H1 (cell line): ENCODE results near the gene LBH. TPM values are rescaled to one million over a fixed set of nuclear protein-coding genes. Genes with fewer than 3 reads are reported as not detected.

Experiments
- CTCF ChIA-PET: fragments of 300-600 bp; sonication (Branson Sonifier 250); formaldehyde crosslinking; loops from one replicate; lab custom pipeline; 2021; ENCODE audit not compliant: partially characterized antibody; lab: Charles Lee
- POLR2A ChIA-PET: fragments of 300-600 bp; sonication (Branson Sonifier 250); formaldehyde crosslinking; loops from one replicate; lab custom pipeline; 2021; ENCODE audit warnings: inconsistent platforms; ENCODE audit not compliant: partially characterized antibody; lab: Charles Lee
- DNase-seq, 2 experiments: peaks; one replicate each; pipeline versions ENCODE4 v3.0.0 to v3.0.0-alpha.2; 2010 to 2022; ENCODE audit warnings: low spot score in 2 of 2, low read depth in 1 of 2, mixed read lengths in 1 of 2
- FAIRE-seq: peaks from 2 replicates; lab custom pipeline; 2011; peaks lifted over from hg19 to GRCh38; lab: Jason Lieb, UNC
- H2AFZ ChIP-seq: 2 replicates; pipeline ENCODE4 v1.8.1; 2012; ENCODE audit warnings: low read length, inconsistent platforms
- H2AK5ac ChIP-seq: 2 replicates; pipeline ENCODE4 v1.6.1; 2013; ENCODE audit warnings: low read depth, low read length
- H2BK120ac ChIP-seq: replicated peaks from 2 replicates; pipeline ENCODE3; 2013; ENCODE audit warnings: low read depth, low read length, inconsistent platforms
- H2BK12ac ChIP-seq: 2 replicates; pipeline ENCODE4 v1.6.1; 2013; ENCODE audit warnings: low read depth, low read length
- H2BK15ac ChIP-seq: 2 replicates; pipeline ENCODE4 v1.6.1; 2013; ENCODE audit warnings: low read length
- H2BK20ac ChIP-seq: 2 replicates; pipeline ENCODE4 v1.6.1; 2013; ENCODE audit warnings: low read length
- H2BK5ac ChIP-seq: 2 replicates; pipeline ENCODE4 v1.6.1; 2013; ENCODE audit warnings: low read depth, low read length
- H3K14ac ChIP-seq: 2 replicates; pipeline ENCODE4 v1.6.1; 2013; ENCODE audit warnings: inconsistent platforms; ENCODE audit not compliant: insufficient read length
- H3K18ac ChIP-seq: 2 replicates; pipeline ENCODE4 v1.6.1; 2013; ENCODE audit warnings: low read length; ENCODE audit errors: extremely low read depth
- H3K23ac ChIP-seq: 2 replicates; pipeline ENCODE4 v1.6.1; 2013; ENCODE audit warnings: inconsistent platforms; ENCODE audit not compliant: insufficient read length
- H3K23me2 ChIP-seq: 2 replicates; pipeline ENCODE4 v1.6.1; 2013; ENCODE audit warnings: low read depth, low read length
- H3K27ac ChIP-seq: 2 replicates; pipeline ENCODE4 v1.6.1; 2011; ENCODE audit warnings: low read depth, low read length, inconsistent platforms
- H3K27me3 ChIP-seq, 4 experiments: replicated peaks in 1 of 4; 1 replicate in 1 of 4; 2 replicates in 3 of 4; pipeline versions ENCODE4 v1.6.1 to v1.8.1; 2011 to 2013; ENCODE audit warnings: low read length in 3 of 4, mild to moderate bottlenecking in 3 of 4, inconsistent platforms in 2 of 4, mixed read lengths in 2 of 4, moderate library complexity in 1 of 4; ENCODE audit not compliant: control insufficient read depth in 3 of 4, insufficient read depth in 3 of 4; ENCODE audit errors: extremely low read depth in 1 of 4
- H3K36me3 ChIP-seq, 4 experiments: 2 replicates each; pipeline versions ENCODE4 v1.6.1 to v1.8.1; 2011 to 2013; ENCODE audit warnings: mild to moderate bottlenecking in 4 of 4, low read length in 3 of 4, moderate library complexity in 2 of 4, control low read depth in 1 of 4, inconsistent platforms in 1 of 4; ENCODE audit not compliant: insufficient read depth in 4 of 4, control insufficient read depth in 2 of 4
- H3K4ac ChIP-seq: replicated peaks from 2 replicates; pipeline ENCODE3; 2013; ENCODE audit warnings: low read length, low read depth, mixed read lengths, inconsistent platforms; ENCODE audit not compliant: insufficient read length
- H3K4me1 ChIP-seq, 4 experiments: replicated peaks in 1 of 4; 1 replicate in 1 of 4; 2 replicates in 3 of 4; pipeline versions ENCODE4 v1.6.1 to v1.8.1; 2011 to 2013; ENCODE audit warnings: low read length in 3 of 4, inconsistent platforms in 2 of 4, mixed read lengths in 1 of 4; ENCODE audit not compliant: insufficient read depth in 4 of 4, control insufficient read depth in 3 of 4
- H3K4me2 ChIP-seq, 2 experiments: 2 replicates each; pipeline versions ENCODE4 v1.6.1 to v1.8.1; 2011 to 2013; ENCODE audit warnings: low read depth in 2 of 2, low read length in 2 of 2, control low read depth in 1 of 2, inconsistent platforms in 1 of 2, mild to moderate bottlenecking in 1 of 2; ENCODE audit not compliant: insufficient read depth in 1 of 2
- H3K4me3 ChIP-seq, 4 experiments: fragments of 200-600, 300-600 bp in 1 of 4; sonication (generic), shearing (Covaris generic), sonication (Bioruptor Twin) in 1 of 4; 2 replicates each; pipeline versions ENCODE4 v1.5.1 to v1.8.1; 2011 to 2016; ENCODE audit warnings: low read length in 4 of 4, low read depth in 3 of 4, control low read depth in 2 of 4, inconsistent platforms in 2 of 4, mild to moderate bottlenecking in 2 of 4, mixed read lengths in 1 of 4, moderate library complexity in 1 of 4; ENCODE audit not compliant: insufficient read depth in 2 of 4; ENCODE audit errors: extremely low read depth in 1 of 4
- H3K56ac ChIP-seq: replicated peaks from 2 replicates; pipeline ENCODE3; 2013; ENCODE audit warnings: low read depth, mild to moderate bottlenecking, mixed read lengths, low read length, inconsistent platforms; ENCODE audit not compliant: insufficient read length
- H3K79me1 ChIP-seq: 2 replicates; pipeline ENCODE4 v1.6.1; 2013; ENCODE audit warnings: low read depth, low read length, control low read depth
- H3K79me2 ChIP-seq, 2 experiments: 2 replicates each; pipeline versions ENCODE4 v1.6.1 to v1.8.1; 2012 to 2013; ENCODE audit warnings: low read length in 2 of 2, mild to moderate bottlenecking in 2 of 2, inconsistent platforms in 1 of 2; ENCODE audit not compliant: insufficient read depth in 2 of 2, control insufficient read depth in 1 of 2
- H3K9ac ChIP-seq, 4 experiments: replicated peaks in 1 of 4; 1 replicate in 1 of 4; 2 replicates in 3 of 4; pipeline versions ENCODE4 v1.6.1 to v1.8.1; 2011 to 2013; ENCODE audit warnings: low read depth in 3 of 4, low read length in 3 of 4, control low read depth in 2 of 4, mild to moderate bottlenecking in 2 of 4, moderate library complexity in 2 of 4, inconsistent platforms in 1 of 4; ENCODE audit errors: extremely low read depth in 1 of 4
- H3K9me3 ChIP-seq, 2 experiments: 2 replicates each; pipeline versions ENCODE4 v1.6.1 to v1.8.1; 2012 to 2013; ENCODE audit warnings: mild to moderate bottlenecking in 2 of 2, moderate library complexity in 2 of 2, control low read depth in 1 of 2, inconsistent platforms in 1 of 2, low read depth in 1 of 2, low read length in 1 of 2, mixed read lengths in 1 of 2; ENCODE audit not compliant: insufficient read depth in 2 of 2
- H4K20me1 ChIP-seq, 2 experiments: replicated peaks in 1 of 2; 2 replicates each; pipeline versions ENCODE3 to v1.8.1; 2011 to 2013; ENCODE audit warnings: inconsistent platforms in 2 of 2, low read length in 2 of 2, mild to moderate bottlenecking in 1 of 2; ENCODE audit not compliant: insufficient read depth in 2 of 2, control insufficient read depth in 1 of 2
- H4K5ac ChIP-seq: 2 replicates; pipeline ENCODE4 v1.6.1; 2013; ENCODE audit warnings: low read length, low read depth, mixed read lengths, inconsistent platforms; ENCODE audit not compliant: insufficient read length
- H4K8ac ChIP-seq: 2 replicates; pipeline ENCODE4 v1.8.0; 2013; ENCODE audit warnings: mild to moderate bottlenecking, moderate library complexity, low read length, inconsistent platforms; ENCODE audit not compliant: insufficient read depth; ENCODE audit errors: extremely low read depth
- H4K91ac ChIP-seq: replicated peaks from 2 replicates; pipeline ENCODE3; 2013; ENCODE audit warnings: low read length, mixed read lengths, inconsistent platforms; ENCODE audit not compliant: insufficient read length
- BCL11A ChIP-seq, 2 experiments: IDR thresholded peaks; one replicate each; pipeline ENCODE4 v1.6.1; 2011; ENCODE audit warnings: low read depth in 2 of 2, low read length in 2 of 2, mild to moderate bottlenecking in 2 of 2
- CTCF ChIP-seq, 3 experiments: IDR thresholded peaks; 1 replicate in 2 of 3; 2 replicates in 1 of 3; pipeline versions ENCODE4 v1.5.1 to v1.6.1; 2011; ENCODE audit warnings: low read length in 3 of 3, mild to moderate bottlenecking in 3 of 3, inconsistent platforms in 2 of 3, low read depth in 1 of 3, moderate library complexity in 1 of 3; ENCODE audit not compliant: insufficient read depth in 1 of 3; ENCODE audit errors: control extremely low read depth in 1 of 3
- HDAC6 ChIP-seq: IDR thresholded peaks from one replicate; pipeline ENCODE4 v1.7.1; 2012; ENCODE audit warnings: low read depth, mild to moderate bottlenecking, inconsistent platforms, low read length, moderate library complexity
- RAD21 ChIP-seq, 2 experiments: IDR thresholded peaks in 1 of 2; conservative IDR thresholded peaks in 1 of 2; 2 replicates each; pipeline ENCODE4 v1.6.1; 2011; ENCODE audit warnings: low read depth in 2 of 2, low read length in 2 of 2, improper control_type of control experiment in 1 of 2, inconsistent platforms in 1 of 2, mild to moderate bottlenecking in 1 of 2, moderate library complexity in 1 of 2
- SAP30 ChIP-seq: fragments of 300-600 bp; sonication (generic); IDR thresholded peaks from 2 replicates; pipeline ENCODE4 v1.7.1; 2012; ENCODE audit warnings: low read length, moderate library complexity, mild to moderate bottlenecking, inconsistent platforms; ENCODE audit not compliant: insufficient read depth, insufficient replicate concordance
- WGBS, 2 experiments: shearing (Covaris generic) in 1 of 2; methylation state at CpG; one replicate each; pipeline versions ENCODE4 v1.1.6 to v1.1.7; 2013 to 2015; ENCODE audit warnings: low lambda C conversion rate in 2 of 2, mixed read lengths in 2 of 2, inconsistent platforms in 1 of 2, low coverage in 1 of 2, missing lambda C conversion rate in 1 of 2; ENCODE audit not compliant: insufficient replicate concordance in 2 of 2, insufficient coverage in 1 of 2, insufficient read length in 1 of 2; ENCODE audit errors: extremely low coverage in 1 of 2, missing lambda C conversion rate in 1 of 2; 5-methylcytosine and 5-hydroxymethylcytosine counted together
- polyA plus RNA-seq, 7 experiments: library from polyadenylated mRNA; depleted of rRNA in 3 of 7; stranded (reverse) in 5 of 7; unstranded in 2 of 7; fragments of >200 nt in 5 of 7; fragments of 200-250 nt in 2 of 7; gene quantifications; 1 replicate in 5 of 7; 2 replicates in 1 of 7; 4 replicates in 1 of 7; pipeline versions ENCODE4 v1.2.1 to v1.2.3, GENCODE V29; 2011 to 2013; ENCODE audit warnings: missing spikeins in 2 of 7, mixed read lengths in 2 of 7
- total RNA-seq: library from RNA; stranded (reverse); fragmentation: NEBNext Ultra II Directional; extraction: Animal tissue kit (Norgen Biotek cat#: 25700); gene quantifications from 2 replicates; pipeline ENCODE4 v1.2.1, GENCODE V29; 2021

The LBH gene
- total and polyA plus RNA-seq, 2 of the 8 experiments (the other 6 are each of a cell fraction or from before 2014, with no cell fraction given), result 25.7 to 34.5 TPM

DNA sequence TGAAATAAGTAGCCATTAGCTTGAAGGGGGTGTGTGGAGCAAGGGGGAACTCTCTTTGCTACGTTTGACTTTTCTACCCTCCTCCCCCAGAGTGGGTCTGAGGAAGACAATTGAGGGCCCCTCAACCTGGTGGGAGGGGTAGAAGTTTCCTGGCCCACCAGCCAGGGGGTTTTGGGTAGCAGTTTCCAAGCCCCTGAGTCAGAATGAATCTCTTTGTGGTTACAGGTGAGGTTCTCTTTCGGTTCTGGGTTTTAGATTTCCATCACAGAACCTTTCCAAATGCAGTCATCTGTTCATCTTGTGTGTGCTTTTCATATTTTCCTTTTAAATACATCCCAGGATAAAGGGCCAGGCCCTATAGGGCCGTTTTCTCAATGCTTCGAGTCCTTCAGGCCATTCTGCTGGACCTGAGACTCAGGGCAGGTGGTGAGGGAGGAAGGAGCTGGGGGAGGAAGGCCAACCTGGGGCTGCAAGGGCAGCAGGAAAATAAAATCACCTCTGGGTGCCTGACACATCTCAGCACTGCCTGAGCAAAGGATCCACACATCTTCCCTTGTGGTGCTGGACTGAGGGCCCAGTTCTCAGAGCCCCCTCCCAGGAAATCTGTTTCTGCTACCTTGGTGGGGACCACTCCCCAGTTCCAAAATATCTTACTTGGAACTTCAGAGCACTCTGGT, 4.7 kb downstream of the LBH start:
- Histone ChIP-seq H3K27me3 (peaks cover 0 to 7% (median 4%) of the 10 kb centered on the region in 4 experiments; a peak in 6 of 7 replicates), H2BK12ac (no peak overlapping the region), H3K36me3 (peaks cover 0 to 3% (median under 1%) of the 10 kb centered on the region in 4 experiments; a peak in 1 of 8 replicates), H3K23ac (no peak overlapping the region), H2BK120ac (no peak overlapping the region), H3K56ac (no peak overlapping the region), H3K18ac (no peak overlapping the region), H2BK5ac (no peak overlapping the region), H3K9me3 (no peaks in the 10 kb centered on the region), H3K4me3 (no peak overlapping the region), H3K4ac (no peak overlapping the region), H2BK15ac (no peak overlapping the region), H4K91ac (no peak overlapping the region), H3K27ac (no peak overlapping the region), H4K8ac (no peak overlapping the region), H3K14ac (no peak overlapping the region), H2BK20ac (no peak overlapping the region), H2AK5ac (no peak overlapping the region), H4K20me1 (peaks cover 2% of the 10 kb centered on the region in 2 experiments), H4K5ac (no peak overlapping the region), H3K23me2 (peaks cover 12% of the 10 kb centered on the region), H3K4me1 (peaks cover 0 to 7% (median 4%) of the 10 kb centered on the region in 4 experiments; a peak in 3 of 7 replicates), H2AFZ (no peak overlapping the region), H3K79me2 (no peaks in the 10 kb centered on the region; a peak in 1 of 4 replicates), H3K4me2 (no peak overlapping the region), H3K9ac (no peak overlapping the region), H3K79me1 (no peaks in the 10 kb centered on the region)
- 86% methylated on average over 4 of the region's 4 CpGs; no CpG with 5 or more reads in 1 of the 2 experiments for WGBS, 2 experiments
- POLR2A ChIA-PET, result no interaction called here
- DNase-seq (no peak), FAIRE-seq (no peak)
- CTCF ChIA-PET, result interaction anchor here (0.6 to 5.4 kb wide), 7 partner anchors 16 to 1174 kb away, joined by 3 to 74 read pairs (median 3); no protein-coding TSS in a partner anchor
- TF ChIP-seq HDAC6 (no peak), CTCF (IDR thresholded peaks at IDR 0.05; ENCODE audit: control extremely low read depth in 1 of 3, insufficient read depth in 1 of 3, low read depth in 1 of 3, low read length in 3 of 3) (no peak), SAP30 (no peak), BCL11A (IDR thresholded peaks at IDR 0.05; ENCODE audit: low read depth in 2 of 2, low read length in 2 of 2) (no peak), RAD21 (IDR thresholded peaks at IDR 0.05 in 1 of 2, conservative IDR thresholded peaks at IDR 0.05 in 1 of 2; ENCODE audit: low read depth in 2 of 2, low read length in 2 of 2) (no peak)
